Measurements from ENCODE around the gene NFIB. TPM values are rescaled to one million over a fixed set of nuclear protein-coding genes. Genes with fewer than 3 reads are reported as not detected.

NFIB gene
- total and polyA plus RNA-seq, 2 donors from 2014 or later: 15.6 to 112 TPM

- DNase-seq (no peak), FAIRE-seq (no peak)
- intact Hi-C loops (cut with DNase I): no loop called here
- Histone ChIP-seq H3K36me3 (ENCODE audit: control insufficient read depth in 2 of 3, insufficient read depth in 3 of 3, low read length in 3 of 3) (no peaks in the 10 kb centered on the region), H3K9ac (ENCODE audit: low read length in 3 of 3) (no peak overlapping the region), H3K9me3 (ENCODE audit: control insufficient read depth in 2 of 3, insufficient read depth in 1 of 3, low read length in 3 of 3) (no peaks in the 10 kb centered on the region), H3K27me3 (ENCODE audit: control insufficient read depth, insufficient read depth, low read length) (peaks cover 40% of the 10 kb centered on the region), H3K4me1 (ENCODE audit: control insufficient read depth in 2 of 3, insufficient read depth in 2 of 3, low read depth in 1 of 3, low read length in 3 of 3) (peaks cover 0 to 3% (median 0%) of the 10 kb centered on the region in 3 donors), H3K27ac (ENCODE audit: low read depth in 2 of 2, low read length in 2 of 2) (no peak overlapping the region), H3K4me3 (ENCODE audit: low read length in 3 of 3) (no peak overlapping the region)
- no peak for TF ChIP-seq CTCF (IDR thresholded peaks at IDR 0.05; ENCODE audit: borderline replicate concordance, extremely low read depth, insufficient read depth)
Measured at GRCh38 chr9:14340994-14341393, 27.1 kb upstream of the NFIB start.

DNA sequence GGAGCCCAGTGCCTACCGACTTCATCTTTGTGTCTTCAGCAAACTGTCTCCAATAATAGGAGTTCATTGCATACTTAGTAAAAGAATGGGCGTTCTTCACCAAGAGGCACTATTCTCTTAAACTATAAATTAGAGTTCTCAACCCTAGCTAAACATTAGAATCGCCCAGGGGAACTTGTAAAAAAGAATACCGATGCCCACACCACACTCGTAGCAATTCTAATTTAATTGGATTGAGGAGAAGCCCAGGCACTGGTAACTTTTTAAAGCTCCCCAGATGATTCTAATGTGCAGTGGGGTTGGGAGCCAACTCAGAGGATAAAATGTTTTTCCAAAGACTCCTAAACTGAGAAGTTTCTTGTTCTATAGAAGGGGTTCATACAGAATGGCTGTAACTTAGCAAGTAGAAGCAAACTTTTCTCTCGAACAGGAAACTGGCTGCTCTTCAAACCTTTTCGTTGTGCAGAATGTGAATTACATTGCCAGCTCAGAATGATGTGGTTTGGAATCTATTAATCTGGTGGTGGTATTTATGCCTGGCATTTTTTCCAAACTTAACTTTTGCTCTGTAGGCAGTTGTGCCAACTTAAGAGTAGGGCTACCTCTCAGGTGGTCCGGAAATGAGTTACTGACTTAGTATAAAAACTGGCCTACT lies 26.4 kb upstream of the NFIB start:
- Histone ChIP-seq H3K27me3 (ENCODE audit: control insufficient read depth, insufficient read depth, low read length) (peaks cover 35% of the 10 kb centered on the region), H3K4me1 (ENCODE audit: control insufficient read depth in 2 of 3, insufficient read depth in 2 of 3, low read depth in 1 of 3, low read length in 3 of 3) (peaks cover 0 to 3% (median 0%) of the 10 kb centered on the region in 3 donors), H3K36me3 (ENCODE audit: control insufficient read depth in 2 of 3, insufficient read depth in 3 of 3, low read length in 3 of 3) (no peaks in the 10 kb centered on the region), H3K4me3 (ENCODE audit: low read length in 3 of 3) (no peak overlapping the region), H3K27ac (ENCODE audit: low read depth in 2 of 2, low read length in 2 of 2) (no peak overlapping the region), H3K9ac (ENCODE audit: low read length in 3 of 3) (no peak overlapping the region), H3K9me3 (ENCODE audit: control insufficient read depth in 2 of 3, insufficient read depth in 1 of 3, low read length in 3 of 3) (no peaks in the 10 kb centered on the region)
- no peak for TF ChIP-seq CTCF (IDR thresholded peaks at IDR 0.05; ENCODE audit: borderline replicate concordance, extremely low read depth, insufficient read depth)
- FAIRE-seq: no peak
- intact Hi-C loops (cut with DNase I): no loop called here
- no peak for DNase-seq

DNA sequence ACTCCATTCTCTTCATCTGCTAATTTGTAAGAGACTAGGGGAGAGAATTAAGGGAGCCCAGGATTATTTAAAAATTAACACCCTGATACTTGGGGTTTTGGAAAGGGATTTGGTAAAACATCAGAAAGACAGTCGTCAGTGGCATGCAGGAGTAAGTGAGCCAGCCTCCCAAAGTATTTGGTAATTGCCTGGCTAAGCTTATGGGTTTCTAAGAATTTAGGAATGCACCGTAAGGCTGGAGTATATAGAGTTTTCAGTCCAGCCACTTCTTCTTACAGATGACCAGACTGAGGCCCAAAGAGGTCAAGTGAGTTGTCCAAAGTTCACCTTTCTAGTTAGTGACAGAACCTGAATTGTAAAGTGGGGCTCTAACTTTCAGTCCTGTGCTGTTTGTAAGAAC lies 25.8 kb upstream of the NFIB start:
- no peak for TF ChIP-seq CTCF (IDR thresholded peaks at IDR 0.05; ENCODE audit: borderline replicate concordance, extremely low read depth, insufficient read depth)
- H3K4me1 ChIP-seq (ENCODE audit: control insufficient read depth in 2 of 3, insufficient read depth in 2 of 3, low read depth in 1 of 3, low read length in 3 of 3): peaks cover 0 to 3% (median 0%) of the 10 kb centered on the region in 3 donors
- no peaks in the 10 kb centered on the region for H3K9me3 ChIP-seq (ENCODE audit: control insufficient read depth in 2 of 3, insufficient read depth in 1 of 3, low read length in 3 of 3)
- no peaks in the 10 kb centered on the region for H3K36me3 ChIP-seq (ENCODE audit: control insufficient read depth in 2 of 3, insufficient read depth in 3 of 3, low read length in 3 of 3)
- intact Hi-C loops (cut with DNase I): no loop called here
- no peak for FAIRE-seq
- H3K27me3 ChIP-seq (ENCODE audit: control insufficient read depth, insufficient read depth, low read length): peaks cover 29% of the 10 kb centered on the region
- no peak overlapping the region for H3K9ac ChIP-seq (ENCODE audit: low read length in 3 of 3)
- no peak for DNase-seq
- H3K4me3 ChIP-seq (ENCODE audit: low read length in 3 of 3): no peak overlapping the region
- no peak overlapping the region for H3K27ac ChIP-seq (ENCODE audit: low read depth in 2 of 2, low read length in 2 of 2)

DNA sequence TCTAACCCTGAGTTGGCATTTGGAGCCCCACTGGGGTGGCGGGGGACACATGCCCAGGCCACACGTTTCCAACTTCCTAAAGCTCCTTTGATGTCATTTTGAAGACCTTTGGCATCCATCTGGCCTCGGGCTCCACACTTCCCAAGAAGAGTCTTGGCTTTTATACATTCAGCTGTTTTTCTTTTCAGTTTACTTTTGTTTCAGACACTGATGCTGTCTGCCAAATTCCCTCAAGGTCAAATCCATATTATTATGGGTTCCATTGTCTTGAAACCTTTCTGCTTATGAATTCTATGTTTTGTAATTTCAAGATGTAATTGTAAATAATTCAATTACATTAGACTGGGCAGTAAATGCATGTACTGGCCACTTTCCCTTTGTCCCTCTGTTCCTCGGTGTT lies 23.7 kb upstream of the NFIB start:
- H3K27me3 ChIP-seq (ENCODE audit: control insufficient read depth, insufficient read depth, low read length): peaks cover 11% of the 10 kb centered on the region
- H3K9ac ChIP-seq (ENCODE audit: low read length in 3 of 3): no peak overlapping the region
- H3K27ac ChIP-seq (ENCODE audit: low read depth in 2 of 2, low read length in 2 of 2): no peak overlapping the region
- DNase-seq (no peak), FAIRE-seq (no peak)
- H3K36me3 ChIP-seq (ENCODE audit: control insufficient read depth in 2 of 3, insufficient read depth in 3 of 3, low read length in 3 of 3): no peaks in the 10 kb centered on the region
- intact Hi-C loops (cut with DNase I): no loop called here
- peaks cover 0 to 3% (median 0%) of the 10 kb centered on the region in 3 donors for H3K4me1 ChIP-seq (ENCODE audit: control insufficient read depth in 2 of 3, insufficient read depth in 2 of 3, low read depth in 1 of 3, low read length in 3 of 3)
- TF ChIP-seq CTCF (IDR thresholded peaks at IDR 0.05; ENCODE audit: borderline replicate concordance, extremely low read depth, insufficient read depth): no peak
- no peaks in the 10 kb centered on the region for H3K9me3 ChIP-seq (ENCODE audit: control insufficient read depth in 2 of 3, insufficient read depth in 1 of 3, low read length in 3 of 3)
- H3K4me3 ChIP-seq (ENCODE audit: low read length in 3 of 3): no peak overlapping the region

Measured in kidney (tissue), 14 donors.